ENCODE results near the gene HINT3.

GRCh38 chr6:125948455-125948854 is 8.1 kb upstream of the HINT3 start:
- no peak for TF ChIP-seq CTCF (conservative IDR thresholded peaks at IDR 0.05 in 1 of 2, IDR thresholded peaks at IDR 0.05 in 1 of 2; ENCODE audit: extremely low read depth in 1 of 2, insufficient read depth in 1 of 2, low read depth in 1 of 2, low read length in 2 of 2)
- no peak for TF ChIP-seq EZH2 (IDR thresholded peaks at IDR 0.05; ENCODE audit: borderline replicate concordance, low read length)

Measured in mammary epithelial cell (primary cell).